BJ (cell line): Measurements from ENCODE around the gene LLGL2. TPM values are rescaled to one million over a fixed set of nuclear protein-coding genes. Genes with fewer than 3 reads are reported as not detected.

Experiments used
- CTCF ChIA-PET: fragments of 350-600 bp; formaldehyde crosslinking; extraction: SDS; loops from one replicate; lab custom pipeline; 2021; ENCODE audit warnings: antibody characterized with exemption, inconsistent platforms; lab: Yijun Ruan, JAX
- POLR2A ChIA-PET: fragments of 300-600 bp; sonication (Branson Sonifier 250); formaldehyde crosslinking; extraction: SDS; loops from one replicate; lab custom pipeline; 2021; ENCODE audit warnings: antibody characterized with exemption; lab: Charles Lee
- DNase-seq: peaks from one replicate; pipeline ENCODE4 v3.0.0-alpha.2; 2011; ENCODE audit warnings: low read depth
- H3K27me3 ChIP-seq: 2 replicates; pipeline ENCODE4 v1.6.0; 2011; ENCODE audit warnings: low read length; ENCODE audit not compliant: control insufficient read depth, insufficient read depth
- H3K36me3 ChIP-seq: 2 replicates; pipeline ENCODE4 v1.5.1; 2011; ENCODE audit warnings: low read length; ENCODE audit not compliant: control insufficient read depth, insufficient read depth
- H3K4me3 ChIP-seq: 2 replicates; pipeline ENCODE4 v1.5.1; 2011; ENCODE audit warnings: low read depth, mild to moderate bottlenecking, control low read depth, low read length
- CTCF ChIP-seq: IDR thresholded peaks from 2 replicates; pipeline ENCODE4 v1.5.1; 2011; ENCODE audit warnings: low read depth, mild to moderate bottlenecking, control low read depth, inconsistent platforms, low read length, moderate library complexity; ENCODE audit not compliant: insufficient read depth
- polyA plus RNA-seq: library from polyadenylated mRNA; depleted of rRNA; stranded (reverse); fragments of >200 nt; gene quantifications from 2 replicates; pipeline ENCODE4 v1.2.3, GENCODE V29; 2011

The LLGL2 gene
- polyA plus RNA-seq, 1 experiment = 1.6 TPM

- Histone ChIP-seq H3K4me3 (no peak overlapping the region), H3K36me3 (no peaks in the 10 kb centered on the region), H3K27me3 (peaks cover 6% of the 10 kb centered on the region)
- CTCF ChIA-PET = interaction anchor here (2.0 kb wide), 1 partner anchor 10 kb away, joined by 9 read pairs; no protein-coding TSS in a partner anchor
- TF ChIP-seq CTCF = no peak
- POLR2A ChIA-PET = no interaction called here
- DNase-seq = no peak
Measured at GRCh38 chr17:75542229-75542628, 16.7 kb downstream of the LLGL2 start.

GRCh38 chr17:75542728-75543336 lies 17.3 kb downstream of the LLGL2 start:
- peaks cover 4% of the 10 kb centered on the region for H3K27me3 ChIP-seq
- H3K36me3 ChIP-seq = no peaks in the 10 kb centered on the region
- TF ChIP-seq CTCF = no peak
- CTCF ChIA-PET = interaction anchor here (0.6 to 2.0 kb wide), 3 partner anchors 10 to 24 kb away, joined by 3 to 9 read pairs (median 3); no protein-coding TSS in a partner anchor
- POLR2A ChIA-PET = no interaction called here
- no peak for DNase-seq
- no peak overlapping the region for H3K4me3 ChIP-seq

- no peaks in the 10 kb centered on the region; the same call in 1 of the 2 replicates for H3K27me3 ChIP-seq
- TF ChIP-seq CTCF = no peak
- no peaks in the 10 kb centered on the region for H3K36me3 ChIP-seq
- CTCF ChIA-PET = interaction anchor here (1.2 kb wide), 1 partner anchor 22 kb away, joined by 3 read pairs; no protein-coding TSS in a partner anchor
- POLR2A ChIA-PET = no interaction called here
- no peak overlapping the region for H3K4me3 ChIP-seq
- no peak for DNase-seq
Measured at GRCh38 chr17:75544250-75544649, 18.8 kb downstream of the LLGL2 start.

DNA sequence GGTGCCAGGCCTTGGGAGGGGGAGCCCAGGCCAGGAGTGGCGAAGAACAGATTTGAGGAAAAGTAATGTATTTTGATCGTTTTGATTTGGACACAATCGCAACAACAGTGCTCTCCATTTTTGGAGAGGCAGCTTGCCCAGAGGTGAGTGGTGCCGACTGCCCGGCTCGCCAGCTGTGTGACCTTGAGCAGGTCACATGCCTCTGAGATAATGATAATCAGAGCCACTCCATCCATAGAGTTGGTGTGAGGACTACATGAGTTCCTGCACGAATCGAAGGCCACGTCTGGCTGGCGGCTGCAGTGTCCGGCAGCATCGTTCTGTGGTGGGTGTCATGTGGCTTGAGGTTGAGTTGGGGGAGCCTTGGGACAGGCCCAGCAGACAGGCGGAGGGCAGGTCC lies 20.7 kb downstream of the LLGL2 start:
- no peak for DNase-seq
- Histone ChIP-seq H3K4me3 (no peak overlapping the region), H3K36me3 (no peaks in the 10 kb centered on the region), H3K27me3 (no peaks in the 10 kb centered on the region; the same call in 1 of the 2 replicates)
- ChIA-PET POLR2A (no interaction called here), CTCF (no interaction called here)
- TF ChIP-seq CTCF = no peak

- H3K27me3 ChIP-seq = no peaks in the 10 kb centered on the region
- CTCF ChIA-PET = no interaction called here
- no peak overlapping the region for H3K4me3 ChIP-seq
- POLR2A ChIA-PET = no interaction called here
- no peak for DNase-seq
- no peaks in the 10 kb centered on the region for H3K36me3 ChIP-seq
- no peak for TF ChIP-seq CTCF
Measured at GRCh38 chr17:75547091-75547490, 21.6 kb downstream of the LLGL2 start.
